HL-60/S4 (cell line): ENCODE data around the gene MRPL16.
"Not testable (repeated sequence)": the region's sequence is repeated elsewhere in the genome, so short reads cannot be mapped to it uniquely, and the experiment has no call there.

ENCODE experiments used
- in situ Hi-C: fragments of 300-500 bp; cut with MboI; formaldehyde crosslinking; loops from 2 replicates; pipeline ENCODE4 v1.14.3; 2022; ENCODE audit warnings: low sequenced_read_pairs

Gene MRPL16

DNA sequence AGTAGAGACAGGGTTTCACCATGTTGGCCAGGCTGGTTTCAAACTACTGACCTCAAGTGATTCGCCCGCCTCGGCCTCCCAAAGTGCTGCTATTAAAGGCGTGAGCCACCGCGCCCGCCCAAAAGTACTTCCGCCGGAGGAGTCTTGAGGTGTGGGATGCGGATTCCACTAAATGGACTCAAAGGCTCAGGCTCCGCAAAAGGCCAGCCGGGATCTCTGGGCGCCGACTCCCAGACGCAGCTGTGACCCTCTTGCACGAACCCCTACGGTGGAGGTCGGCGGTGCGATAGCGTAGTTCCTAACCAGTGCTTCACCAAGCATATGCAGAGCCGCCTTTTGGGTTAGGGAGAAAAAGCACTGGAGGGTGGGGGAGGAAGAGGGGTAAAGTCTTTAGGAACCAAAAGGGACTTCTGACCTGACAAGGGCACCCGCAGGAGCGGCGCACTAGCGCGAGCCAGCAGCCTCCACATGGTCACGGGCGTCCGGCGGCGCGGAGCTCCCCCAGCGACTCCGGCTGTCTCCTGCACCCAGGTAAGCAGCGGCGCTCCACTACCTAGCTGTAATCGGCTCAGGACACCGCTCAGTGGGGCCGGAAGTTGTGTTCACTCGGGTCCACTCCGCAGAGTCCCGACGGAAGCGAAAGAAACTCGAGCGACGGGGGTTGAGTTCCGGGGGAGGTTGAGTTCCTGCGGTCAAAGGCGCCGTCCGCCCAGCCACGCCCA lies at the start of gene MRPL16:
MRPL16 (minus strand) TSS at position 590 of the 722 bp plus-strand sequence; CDS start at position 470, 120 bp downstream.
- in situ Hi-C loops: no loop called here

DNA sequence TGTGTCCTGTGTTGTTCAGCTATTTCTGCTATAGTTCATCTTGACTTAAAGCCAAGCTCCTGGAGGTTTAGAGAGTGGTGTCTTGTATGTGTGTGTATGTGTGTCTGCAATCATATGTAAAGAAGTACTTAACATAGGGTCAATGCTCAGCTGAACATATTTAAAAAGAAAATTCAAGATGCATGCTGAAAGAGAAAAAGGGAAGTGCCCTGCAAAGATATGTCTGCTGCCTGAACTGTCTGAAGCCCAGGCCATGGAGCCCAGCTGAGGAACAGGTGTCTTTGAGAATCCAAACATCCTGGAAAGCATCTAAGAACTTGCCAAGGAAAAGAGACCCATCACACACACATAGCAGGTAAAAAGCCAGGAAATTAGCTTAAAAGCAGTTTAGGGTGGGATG lies 49.1 kb upstream of the MRPL16 start:
- in situ Hi-C loops: no loop called here

DNA sequence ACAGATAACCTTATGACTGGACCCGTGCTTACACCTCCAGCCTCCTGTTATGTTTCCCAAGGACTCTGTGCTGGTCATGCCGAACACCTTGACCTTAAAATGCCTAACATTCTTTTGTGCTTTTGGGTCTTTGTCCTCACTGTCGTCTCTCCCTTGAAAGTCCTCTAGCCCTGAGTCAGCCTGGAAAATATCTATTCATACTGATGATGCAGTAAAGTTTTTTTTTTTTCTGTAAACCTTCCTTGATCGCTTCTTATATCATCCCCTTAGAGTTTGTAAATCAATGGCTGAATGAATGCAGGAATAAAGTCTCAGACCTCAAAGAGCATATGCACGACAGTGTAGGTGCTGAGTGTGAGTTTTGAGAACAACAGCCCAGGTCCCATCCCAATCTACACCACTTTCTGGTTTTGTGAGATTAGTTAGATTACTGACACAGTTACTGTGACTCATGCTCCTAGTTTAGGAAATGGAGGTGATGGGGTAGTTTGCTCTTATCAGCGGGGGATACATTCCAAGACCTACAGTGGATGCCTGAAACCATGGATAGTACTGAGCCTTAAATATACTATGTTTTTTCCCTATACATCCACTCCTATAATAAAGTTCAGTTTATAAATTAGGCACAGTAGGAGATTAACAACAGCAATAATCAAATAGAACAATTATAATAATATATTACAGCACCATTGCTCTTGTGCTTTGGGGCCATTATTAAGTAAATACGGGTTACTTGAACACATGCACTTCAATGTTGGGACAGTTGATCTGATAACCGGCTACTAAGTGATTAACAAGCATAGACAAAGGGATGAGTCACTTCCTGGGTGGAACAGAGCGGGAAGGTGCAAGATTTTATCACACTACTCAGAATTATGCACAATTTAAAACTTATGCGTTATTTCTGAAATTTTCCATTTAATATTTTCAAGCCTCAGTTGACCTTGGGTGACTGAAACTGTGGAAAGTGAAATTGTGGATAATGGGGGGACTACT lies 47.2 kb upstream of the MRPL16 start:
- in situ Hi-C loops: no loop called here

DNA sequence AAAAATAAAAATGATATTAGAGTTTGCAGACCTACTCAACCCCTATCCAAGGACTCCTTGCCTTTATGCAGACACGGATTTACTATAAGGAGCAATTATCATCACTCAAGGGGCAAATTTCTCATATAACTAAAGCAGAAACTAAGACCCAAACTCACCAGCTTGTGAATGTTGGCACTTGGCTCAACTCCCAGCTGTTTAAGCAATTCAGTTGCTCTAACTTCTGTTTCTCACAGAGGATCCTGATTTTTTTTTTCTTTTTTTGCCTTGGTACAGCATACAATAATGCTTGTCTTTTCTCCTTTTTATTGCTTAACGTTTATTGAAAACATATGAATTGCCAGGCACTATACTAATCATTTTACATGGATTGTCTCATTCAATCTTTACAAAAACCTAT lies 44.3 kb upstream of the MRPL16 start:
- in situ Hi-C loops: no loop called here

DNA sequence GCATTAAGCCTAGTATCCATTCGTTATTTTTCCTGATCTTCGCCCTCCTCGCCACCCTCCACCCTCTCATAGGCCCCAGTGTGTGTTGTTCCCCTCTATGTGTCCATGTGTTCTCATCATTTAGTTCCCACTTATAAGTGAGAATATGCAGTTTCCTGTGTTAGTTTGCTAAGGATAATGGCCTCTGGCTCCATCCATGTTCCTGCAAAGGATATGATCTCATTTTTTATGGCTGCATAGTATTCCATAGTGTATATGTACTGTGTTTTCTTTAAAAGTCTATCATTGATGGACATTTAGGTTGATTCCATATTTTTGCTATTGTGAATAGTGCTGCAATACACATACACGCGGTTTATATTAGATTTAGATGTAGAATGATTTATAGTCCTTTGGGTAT lies 40.8 kb upstream of the MRPL16 start:
- in situ Hi-C loops: not testable (repeated sequence)

DNA sequence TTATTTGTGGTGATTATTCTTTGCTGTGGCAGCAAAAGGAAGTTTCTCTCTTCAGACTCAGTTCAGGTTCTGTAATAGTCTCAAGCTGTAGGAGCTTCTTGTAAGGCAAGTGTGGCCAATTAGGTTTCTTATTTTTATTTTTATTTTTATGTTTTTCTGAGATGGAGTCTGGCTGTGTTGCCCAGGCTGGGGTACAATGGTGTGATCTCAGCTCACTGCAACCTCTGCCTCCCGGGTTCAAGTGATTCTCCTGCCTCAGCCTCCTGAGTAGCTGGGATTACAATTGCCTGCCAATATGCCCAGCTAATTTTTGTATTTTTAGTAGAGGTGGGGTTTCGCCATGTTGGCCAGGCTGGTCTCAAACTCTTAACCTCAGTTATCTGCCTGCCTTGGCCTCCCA lies 39.0 kb upstream of the MRPL16 start:
- in situ Hi-C loops: not testable (repeated sequence)

DNA sequence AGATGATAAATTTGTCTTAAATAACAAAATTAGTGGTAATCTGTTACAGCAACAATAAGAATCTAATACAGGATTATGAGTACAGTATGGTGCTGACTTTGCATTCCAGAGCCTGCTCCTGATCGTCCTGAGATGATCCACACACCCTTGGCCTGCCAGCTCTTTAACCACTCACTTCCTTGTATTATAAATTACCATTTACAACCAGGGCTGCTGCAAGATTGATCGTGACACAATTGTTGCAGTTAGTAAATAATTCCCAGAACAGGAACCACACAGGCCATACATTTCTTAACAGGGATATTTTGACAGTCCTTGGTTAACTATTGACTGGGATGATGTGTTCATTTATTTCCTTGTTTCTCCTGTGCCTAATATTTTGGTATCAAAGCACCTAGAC lies 38.6 kb upstream of the MRPL16 start:
- in situ Hi-C loops: no loop called here

DNA sequence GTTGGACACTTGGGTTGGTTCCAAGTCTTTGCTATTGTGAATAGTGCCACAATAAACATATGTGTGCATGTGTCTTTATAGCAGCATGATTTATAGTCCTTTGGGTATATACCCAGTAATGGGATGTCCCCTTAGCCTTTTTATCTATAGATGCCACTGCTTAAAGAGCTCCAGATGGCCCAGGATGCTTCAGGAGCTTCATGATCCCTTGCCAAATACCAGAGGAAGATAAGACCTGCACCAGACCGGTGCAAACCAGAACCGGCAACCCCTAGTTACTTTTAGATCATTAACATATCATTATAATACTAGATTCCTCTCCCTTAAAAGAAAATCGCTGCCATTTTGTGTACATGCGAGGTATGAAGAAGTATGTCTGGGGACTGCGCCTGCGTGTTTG lies 37.9 kb upstream of the MRPL16 start:
- in situ Hi-C loops: not testable (repeated sequence)

DNA sequence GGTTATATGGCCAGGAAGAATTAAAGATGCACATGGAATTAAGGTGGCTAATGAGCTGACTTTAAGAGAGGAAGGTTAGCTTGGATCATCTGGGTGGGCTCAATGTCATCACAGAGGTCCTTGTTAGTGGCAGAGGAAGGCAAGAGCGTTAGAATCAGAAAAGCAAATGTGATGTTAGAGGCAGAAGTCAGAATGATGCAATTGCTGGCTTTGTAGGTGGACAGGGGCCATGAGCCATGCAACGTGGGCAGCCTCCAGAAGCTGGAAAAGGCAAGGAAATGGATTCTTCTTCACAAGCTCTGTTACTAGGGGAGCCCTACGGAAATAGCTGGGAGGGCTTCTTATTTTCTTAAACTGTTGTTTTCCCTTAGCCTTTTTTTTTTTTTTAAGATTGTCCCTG lies 37.0 kb upstream of the MRPL16 start:
- in situ Hi-C loops: no loop called here

DNA sequence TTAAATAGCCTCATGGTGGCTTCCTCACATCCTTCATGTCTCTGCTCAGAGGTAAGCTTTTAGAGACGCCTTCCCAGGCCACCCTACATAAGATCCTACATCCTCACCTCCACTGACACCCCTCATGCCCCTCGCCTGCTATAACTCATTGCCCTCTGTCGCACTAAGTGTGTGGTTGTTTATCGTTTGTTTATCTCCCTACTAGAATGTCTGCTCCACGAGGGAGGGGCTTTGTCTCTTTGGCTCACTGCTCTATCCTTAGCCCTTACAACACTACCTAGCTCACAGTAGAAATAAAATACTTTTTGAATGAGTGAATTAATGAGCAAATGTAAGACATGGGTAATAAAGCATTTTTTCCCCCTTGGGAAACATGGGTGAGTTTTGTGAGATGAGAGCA lies 36.0 kb upstream of the MRPL16 start:
- in situ Hi-C loops: no loop called here

DNA sequence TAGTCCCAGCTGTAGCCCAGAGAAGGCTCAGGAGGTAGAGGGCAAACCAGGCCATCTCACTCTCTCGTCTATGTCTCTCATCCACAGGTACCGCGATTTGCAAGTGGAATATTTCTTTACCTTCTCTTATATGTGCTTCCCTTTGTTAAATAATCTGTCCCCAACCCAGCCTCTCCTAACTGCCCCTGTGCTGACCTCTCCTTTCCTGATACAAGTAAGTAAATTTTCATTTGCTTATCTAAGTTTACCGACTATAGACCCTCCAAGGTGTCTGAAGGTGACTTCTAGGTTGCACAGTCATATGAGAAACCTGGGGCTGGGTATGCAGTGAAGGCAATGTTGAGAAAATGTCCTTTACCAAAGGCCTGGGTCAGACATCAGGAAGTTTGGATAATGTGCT lies 34.8 kb upstream of the MRPL16 start, which contains the start of gene CBLIF:
CBLIF (minus strand) TSS at position 101 of the 400 bp plus-strand sequence; CDS start at position 55, 46 bp downstream.
- in situ Hi-C loops: no loop called here

DNA sequence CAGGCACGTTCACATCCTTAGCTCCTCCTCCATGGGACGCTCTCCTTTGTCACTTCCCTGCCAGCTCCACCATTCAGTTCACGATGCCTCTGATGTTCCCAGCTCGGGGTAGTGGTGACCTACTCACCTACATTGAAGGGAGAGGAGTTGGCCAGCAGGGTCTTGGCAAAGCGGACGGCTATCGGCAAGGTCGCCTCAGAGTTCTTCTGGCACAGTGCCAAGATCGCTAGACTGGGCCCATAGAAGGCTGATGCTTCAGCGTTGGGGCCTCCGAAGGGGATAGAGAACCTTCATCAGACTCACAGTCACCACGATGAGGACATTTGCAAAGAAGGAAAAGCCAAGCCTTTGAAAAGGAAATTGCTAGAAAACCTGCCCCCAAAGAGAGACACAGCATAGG lies 31.7 kb upstream of the MRPL16 start:
- in situ Hi-C loops: no loop called here

DNA sequence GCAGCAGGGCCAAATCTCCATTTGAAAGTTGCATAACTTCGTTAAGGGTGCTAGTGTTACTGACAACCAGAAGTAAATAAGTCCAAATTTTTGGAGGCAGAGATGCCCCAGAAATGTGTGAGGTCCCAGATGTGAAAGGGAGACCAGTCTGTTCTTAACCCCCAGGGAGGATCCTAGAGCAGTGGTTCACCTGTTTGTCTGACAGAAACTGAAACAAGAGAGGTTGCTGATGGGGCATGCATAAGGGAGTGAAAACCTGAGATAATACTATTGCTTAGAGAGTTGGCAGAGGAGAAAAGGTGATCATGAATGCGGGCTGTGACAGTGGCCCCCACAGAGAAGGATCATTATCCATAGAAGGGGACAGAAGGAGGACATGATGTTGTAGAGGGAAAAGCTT lies 30.9 kb upstream of the MRPL16 start:
- in situ Hi-C loops: no loop called here

DNA sequence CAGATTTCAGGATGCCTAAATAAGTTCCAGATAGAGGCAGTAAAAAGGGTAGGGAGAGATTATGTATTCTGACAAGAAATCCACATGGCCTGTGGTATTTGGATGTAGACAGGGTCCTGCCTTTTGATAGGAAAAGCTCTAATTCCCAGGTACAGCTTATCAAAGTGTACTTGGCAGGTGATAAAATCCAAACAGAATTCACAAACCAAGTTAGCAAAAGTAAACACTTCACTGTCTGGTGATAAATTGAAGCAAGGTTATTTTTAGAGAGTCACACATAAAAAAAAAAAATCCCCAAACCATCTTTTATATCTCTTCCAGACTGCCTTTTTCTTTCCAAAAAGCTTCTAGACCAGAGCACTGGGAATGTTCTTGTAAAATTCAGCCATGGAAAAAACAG lies 29.0 kb upstream of the MRPL16 start:
- in situ Hi-C loops: loop anchor here (10.0 kb wide), 1 partner anchor 75 kb away; no protein-coding TSS in a partner anchor

DNA sequence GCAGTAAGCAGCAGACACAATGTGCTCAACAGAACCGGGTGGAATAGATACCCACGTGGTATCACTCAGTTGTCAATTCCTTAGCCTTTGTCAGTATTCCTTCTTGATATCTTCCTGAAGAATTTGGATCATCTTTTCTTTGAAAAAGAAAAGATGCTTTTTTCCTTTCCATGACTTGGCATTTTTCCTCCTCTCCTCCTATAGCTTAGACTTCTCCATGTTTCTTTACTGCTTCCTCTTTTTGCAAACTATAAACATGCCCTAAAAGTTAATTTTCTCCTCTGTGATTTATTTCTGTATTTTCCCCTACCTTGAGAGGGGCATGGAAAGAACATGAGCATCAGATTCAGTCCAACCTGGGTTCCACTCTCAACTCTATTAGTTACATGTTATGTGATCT lies 23.0 kb upstream of the MRPL16 start:
- in situ Hi-C loops: loop anchor here (10.0 kb wide), 1 partner anchor 81 kb away; no protein-coding TSS in a partner anchor

DNA sequence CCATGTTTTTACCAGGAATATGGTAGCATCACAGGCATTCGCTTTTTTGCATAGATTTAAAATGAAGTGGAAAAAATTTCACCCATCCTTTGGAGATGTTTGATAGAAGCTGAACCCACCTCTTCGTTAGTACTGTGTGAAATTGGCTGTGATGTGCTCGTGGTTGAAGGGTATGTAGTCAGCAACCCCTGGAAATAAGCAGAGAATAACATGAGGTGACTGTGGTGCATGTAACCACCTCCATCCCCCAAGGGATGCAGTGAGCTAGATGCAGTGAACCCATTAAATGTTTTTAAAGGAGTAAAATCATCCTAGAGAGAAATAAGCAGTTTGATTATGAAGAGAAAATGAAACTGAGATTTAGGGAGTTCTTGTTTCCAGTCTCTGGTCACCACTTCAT lies 18.8 kb upstream of the MRPL16 start:
- in situ Hi-C loops: no loop called here

DNA sequence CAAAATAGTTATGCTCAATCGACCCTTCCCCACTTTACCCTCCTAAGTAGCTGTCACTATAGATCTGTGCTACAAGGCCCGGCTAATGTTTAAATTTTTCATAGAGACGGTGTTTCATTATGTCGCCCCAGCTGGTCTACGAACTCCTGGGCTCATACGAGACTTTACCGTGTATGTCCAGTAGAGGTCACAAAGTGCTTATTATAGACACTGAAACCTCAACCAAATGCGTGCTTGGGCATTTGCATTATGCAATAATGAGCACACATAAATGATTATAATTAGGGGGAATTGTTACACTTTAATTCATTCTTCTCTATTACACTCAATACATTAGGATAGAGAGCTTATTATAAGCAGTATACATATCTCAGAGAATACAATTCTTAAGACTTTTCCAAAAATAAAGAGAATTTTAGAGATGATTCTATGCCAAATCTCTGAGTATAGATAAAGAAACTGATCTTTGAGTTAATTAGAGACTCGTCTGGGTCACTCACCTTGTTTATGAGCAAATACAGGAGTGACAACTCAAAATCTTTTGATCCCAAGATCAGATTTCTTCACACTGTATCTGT lies 12.5 kb upstream of the MRPL16 start:
- in situ Hi-C loops: loop anchor here (5.0 kb wide), 1 partner anchor 324 kb away; no protein-coding TSS in a partner anchor

DNA sequence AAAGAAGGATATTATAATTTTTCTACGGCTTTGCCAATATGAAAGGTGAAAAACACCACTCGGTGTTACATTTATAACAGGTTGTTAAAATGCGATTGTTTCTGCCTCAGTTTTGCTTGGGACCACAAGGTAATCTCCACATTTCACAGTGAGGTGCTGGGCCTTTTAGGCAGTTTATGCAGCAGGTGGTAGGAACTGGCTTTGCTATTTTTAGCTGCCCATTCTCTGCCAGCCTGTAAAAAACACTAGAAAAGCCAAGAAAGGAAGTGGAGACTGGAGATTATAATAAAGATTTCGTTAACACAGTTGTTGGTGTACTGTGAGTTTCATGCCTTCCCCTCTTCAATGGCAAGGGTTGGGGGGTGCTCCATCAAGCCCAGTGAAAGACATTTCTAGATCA lies 8.0 kb upstream of the MRPL16 start:
- in situ Hi-C loops: no loop called here

DNA sequence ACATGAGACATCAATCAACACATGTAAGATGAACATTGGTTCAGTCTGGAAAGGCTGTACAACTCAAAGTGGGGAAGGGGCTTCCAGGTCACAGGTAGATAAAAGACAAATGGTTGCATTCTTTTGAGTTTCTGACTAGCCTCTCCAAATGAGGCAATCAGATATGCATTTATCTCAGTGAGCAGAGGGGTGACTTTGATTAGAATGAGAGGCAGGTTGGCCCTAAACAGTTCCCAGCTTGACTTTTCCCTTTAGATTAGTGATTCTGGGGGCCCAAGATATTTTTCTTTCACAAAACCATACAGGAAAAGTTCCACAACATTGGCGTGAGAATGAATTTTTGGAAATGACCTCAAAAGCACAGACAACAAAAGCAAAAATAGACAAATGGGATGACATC lies 5.9 kb upstream of the MRPL16 start:
- in situ Hi-C loops: not testable (repeated sequence)

DNA sequence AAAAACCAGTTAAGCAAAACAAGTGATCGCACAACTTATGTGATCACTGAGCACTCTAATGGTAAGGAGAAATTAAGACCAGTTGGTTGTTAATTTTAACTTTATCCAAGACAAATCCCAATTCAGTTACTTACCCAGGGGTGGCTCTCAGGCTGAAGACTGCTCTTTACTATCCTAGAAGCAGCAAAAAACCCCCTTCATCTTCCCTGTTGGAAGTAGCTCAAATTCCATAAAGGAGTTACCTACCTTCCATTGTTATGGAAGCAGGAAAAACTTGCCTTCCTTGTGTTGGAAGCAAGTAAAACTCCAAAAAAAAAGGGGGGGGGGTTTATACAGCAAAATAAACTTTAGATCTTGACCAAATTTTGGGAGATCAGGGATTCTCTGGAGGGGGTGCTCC lies 5.2 kb upstream of the MRPL16 start:
- in situ Hi-C loops: no loop called here

DNA sequence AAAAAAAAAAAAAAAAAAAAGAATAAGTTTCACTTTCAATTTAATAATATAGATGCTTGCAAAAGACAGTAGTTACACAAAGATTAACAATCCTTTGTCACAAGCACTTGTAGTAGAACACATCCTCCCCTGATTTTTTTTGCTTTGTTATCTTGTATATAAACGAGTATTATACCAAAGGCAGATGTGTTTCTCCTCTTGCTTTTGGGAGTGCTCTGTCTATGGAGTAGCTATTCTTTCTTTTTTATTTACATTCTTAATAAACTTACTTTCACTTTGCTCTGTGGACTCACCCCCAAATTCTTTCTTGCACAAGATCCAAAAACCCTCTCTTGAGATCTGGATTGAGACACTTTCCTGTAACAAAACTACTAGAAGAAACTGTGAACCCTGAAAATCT lies 3.4 kb upstream of the MRPL16 start:
- in situ Hi-C loops: no loop called here
